ENCODE data around the gene KRTAP19-3.

DNA sequence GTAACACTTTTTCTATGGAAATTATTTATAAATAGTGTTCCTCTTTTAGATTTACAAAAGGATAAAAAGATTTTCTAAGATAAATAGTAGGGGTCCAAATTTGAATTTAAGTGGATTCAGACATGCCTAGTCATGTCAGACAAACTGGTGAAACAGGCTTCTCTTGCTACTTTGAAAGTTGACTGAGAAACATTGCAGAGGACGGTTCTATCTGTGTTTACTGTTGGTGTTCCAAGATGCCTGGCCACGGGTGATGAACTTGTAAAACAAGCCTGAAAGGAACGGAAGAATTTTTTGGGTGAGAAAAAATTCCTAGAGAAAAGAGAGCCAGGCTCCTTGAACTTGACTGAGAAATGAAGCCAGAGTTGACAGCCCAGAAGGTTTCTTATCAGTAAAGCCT is 13.8 kb downstream of the KRTAP19-3 start:
- TF ChIP-seq, protein P1, sequence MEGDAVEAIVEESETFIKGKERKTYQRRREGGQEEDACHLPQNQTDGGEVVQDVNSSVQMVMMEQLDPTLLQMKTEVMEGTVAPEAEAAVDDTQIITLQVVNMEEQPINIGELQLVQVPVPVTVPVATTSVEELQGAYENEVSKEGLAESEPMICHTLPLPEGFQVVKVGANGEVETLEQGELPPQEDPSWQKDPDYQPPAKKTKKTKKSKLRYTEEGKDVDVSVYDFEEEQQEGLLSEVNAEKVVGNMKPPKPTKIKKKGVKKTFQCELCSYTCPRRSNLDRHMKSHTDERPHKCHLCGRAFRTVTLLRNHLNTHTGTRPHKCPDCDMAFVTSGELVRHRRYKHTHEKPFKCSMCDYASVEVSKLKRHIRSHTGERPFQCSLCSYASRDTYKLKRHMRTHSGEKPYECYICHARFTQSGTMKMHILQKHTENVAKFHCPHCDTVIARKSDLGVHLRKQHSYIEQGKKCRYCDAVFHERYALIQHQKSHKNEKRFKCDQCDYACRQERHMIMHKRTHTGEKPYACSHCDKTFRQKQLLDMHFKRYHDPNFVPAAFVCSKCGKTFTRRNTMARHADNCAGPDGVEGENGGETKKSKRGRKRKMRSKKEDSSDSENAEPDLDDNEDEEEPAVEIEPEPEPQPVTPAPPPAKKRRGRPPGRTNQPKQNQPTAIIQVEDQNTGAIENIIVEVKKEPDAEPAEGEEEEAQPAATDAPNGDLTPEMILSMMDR (IDR thresholded peaks at IDR 0.05), result no peak
- TF ChIP-seq ZFX (IDR thresholded peaks at IDR 0.05; ENCODE audit: borderline replicate concordance), result no peak
